ENCODE data around the gene CCNK.
A peak's percentile ranks its signal among the peaks of the same experiment; 100 is the strongest.

The CCNK gene

DNA sequence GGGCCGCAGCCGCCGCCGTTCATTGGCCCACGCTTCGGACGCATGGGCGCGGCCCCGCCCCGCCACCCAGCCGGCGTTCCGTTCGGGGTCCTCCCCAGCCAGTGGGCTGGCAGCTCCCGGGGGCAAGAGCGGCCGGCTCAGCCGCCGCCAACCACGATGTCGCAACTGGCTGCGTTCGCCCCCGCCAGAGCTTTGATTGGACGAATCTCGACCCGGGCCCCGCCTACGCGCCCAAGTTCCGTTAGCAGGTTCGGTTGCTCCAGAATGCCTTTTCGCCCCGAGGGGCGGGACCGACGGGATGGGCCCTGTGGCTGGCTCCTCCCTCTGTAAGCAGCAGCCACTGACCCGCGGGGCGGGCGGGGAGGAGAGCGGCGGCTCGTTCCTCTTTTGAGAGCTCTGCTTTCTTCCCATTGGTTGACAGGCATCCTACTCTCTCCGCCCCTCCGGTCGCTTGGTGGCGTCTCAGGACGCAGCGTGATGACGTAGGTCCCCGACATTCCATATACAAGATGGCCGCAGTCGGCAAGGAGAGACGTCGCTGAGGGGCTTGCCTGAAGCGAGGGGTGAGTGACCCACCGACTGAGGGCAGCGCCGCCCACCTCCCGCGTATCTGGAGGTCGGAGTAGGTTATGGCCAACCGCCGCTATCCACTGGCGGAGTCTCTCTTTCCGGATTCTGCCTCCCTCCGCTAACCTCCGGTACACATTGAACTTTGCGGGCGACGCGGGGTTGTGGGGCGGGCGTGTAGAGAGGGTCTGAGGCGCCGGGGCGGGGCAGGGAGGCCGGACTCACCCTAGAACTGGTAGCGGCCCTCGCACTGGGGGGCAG is at the start of gene CCNK:
TSS of gene CCNK (plus strand) at position 493 of the 828 bp plus-strand sequence. CDS start 11,269 bp downstream, outside the sequence.
- DNase-seq: peak; percentile 98 to 99

DNA sequence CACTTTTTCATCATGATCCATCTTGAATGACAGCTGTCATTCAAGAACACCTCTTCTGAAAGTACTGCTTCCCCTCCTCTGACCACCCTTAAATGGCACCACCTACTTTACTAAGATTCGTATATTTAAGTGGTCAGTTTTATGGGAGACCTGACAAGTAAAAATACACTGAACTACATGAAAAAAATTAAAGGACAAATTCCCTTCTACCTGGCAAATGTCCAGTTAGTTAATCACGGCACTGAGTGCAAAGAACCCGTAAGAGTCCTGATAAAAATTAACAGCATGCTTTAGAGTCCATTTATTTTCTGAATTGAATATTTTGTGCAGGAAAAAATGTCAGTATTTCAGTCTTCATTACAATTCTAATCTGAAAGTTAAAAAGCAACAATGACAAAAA is 49.2 kb upstream of the CCNK start:
- no peak for DNase-seq

DNA sequence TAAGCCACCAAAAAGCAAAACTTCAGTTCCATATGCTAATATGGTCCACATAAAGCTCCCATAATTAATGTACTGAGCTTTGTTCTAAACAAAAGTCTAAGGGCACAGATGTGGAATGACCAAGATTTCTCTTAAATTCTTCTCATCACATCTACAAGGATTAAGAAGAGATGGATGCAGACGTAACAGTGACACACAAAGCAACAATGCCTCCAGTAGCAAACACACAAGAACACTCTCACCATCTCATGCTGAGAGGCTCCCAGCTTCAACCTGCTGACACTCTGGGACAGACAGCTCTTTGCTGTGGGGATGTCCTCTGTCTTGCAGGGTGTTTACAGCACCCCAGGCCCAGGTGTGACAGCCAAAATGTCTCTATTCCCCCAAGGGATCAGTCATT is 48.7 kb upstream of the CCNK start:
- no peak for DNase-seq

DNA sequence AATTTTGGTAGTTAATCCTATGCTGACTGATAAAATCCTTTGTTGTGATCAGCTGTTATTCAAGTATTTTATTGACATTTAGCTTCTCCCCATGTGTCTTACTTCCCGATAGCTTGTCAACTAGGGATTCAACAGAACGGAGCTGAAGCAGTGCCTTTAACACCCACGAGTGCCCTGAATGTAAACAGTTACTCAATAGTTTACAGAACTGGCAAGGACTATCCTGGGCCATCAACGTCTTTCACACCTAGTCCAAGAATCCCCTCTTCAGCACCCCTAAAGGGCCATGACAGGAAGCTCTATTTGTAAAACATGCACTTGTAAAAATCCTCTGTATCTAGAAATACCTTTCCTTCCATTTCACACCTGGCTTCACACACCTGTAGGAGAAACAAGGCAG is 45.9 kb upstream of the CCNK start:
- DNase-seq: no peak

DNA sequence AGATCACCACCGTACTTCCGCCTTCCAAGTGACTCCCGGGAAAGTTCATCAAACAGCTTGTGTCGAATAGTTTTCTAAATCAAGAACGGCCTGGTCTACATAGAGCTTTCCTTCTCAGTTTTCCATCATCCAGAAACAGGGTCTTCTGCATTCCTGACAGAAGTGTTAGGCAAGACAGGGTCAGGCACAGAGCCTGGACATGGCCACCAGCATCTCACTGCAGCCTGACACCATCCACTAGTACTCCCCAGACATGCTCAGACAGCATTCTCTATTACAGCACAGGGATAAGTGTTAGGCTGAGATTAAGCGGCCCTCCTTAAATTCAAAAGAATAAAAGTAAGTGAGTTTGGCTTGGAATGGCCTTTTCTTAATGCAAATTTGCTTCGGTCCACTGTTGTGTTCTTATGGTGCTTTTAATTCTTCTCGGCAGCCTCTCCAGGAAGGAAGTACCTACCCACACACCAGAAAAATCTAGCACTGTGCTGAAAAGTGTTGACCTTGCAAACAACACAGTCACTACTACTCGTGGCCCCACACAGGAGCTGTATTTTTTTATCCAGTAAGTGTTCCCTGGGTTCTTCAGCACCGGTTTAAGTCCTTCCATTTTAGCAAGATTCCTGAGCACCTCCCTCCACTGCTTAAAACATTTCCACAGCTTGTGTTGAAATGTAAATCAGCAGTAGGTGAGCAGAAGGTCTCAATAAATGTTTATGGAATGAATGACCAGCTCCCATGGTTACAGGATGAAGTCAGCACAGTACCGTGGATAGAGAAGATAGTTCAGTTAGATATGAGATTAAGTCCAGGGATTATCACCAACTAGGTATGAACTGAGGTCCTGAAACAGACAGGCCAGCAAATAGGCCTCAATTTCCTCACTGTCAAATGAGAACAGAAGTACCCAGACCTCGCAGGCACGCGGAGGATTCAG is 44.7 kb upstream of the CCNK start:
- DNase-seq: no peak

DNA sequence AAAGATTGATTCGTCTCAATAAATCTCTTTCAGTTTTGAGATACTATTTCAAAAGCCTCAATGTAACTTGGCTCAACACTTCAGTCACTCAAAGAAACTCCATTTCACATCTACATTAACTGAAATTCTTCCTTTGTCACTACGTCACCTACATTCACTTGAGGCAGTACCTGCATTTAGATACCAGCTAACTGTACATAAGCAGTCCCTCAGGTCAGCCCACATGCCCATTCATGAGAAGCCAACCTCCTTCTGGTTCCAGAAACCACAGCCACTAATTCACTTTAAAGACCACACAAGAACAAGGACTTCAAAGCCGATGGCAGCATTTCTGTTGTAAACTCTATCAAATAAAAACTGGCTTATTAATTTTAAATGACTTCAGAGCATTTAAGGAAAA is 43.5 kb upstream of the CCNK start:
- DNase-seq: no peak

DNA sequence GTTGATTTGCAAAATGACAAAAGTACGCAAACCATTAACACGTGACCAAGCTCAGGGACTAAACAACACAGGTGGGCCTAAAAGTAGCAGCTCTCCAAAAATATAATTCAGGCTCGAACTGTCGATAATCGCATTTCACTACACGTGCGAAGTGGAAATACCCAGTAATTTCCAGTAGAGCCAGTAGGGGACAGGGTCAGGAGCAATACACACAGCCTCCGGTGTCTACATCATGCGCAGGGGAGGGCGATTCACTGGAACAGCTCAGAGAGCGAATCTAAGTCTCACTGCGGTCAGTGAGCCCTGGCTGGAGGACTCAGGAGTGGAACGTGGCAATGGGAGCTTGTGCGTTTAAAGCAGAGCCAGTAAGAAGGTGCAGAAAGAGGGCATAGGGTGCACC is 40.9 kb upstream of the CCNK start:
- no peak for DNase-seq

DNA sequence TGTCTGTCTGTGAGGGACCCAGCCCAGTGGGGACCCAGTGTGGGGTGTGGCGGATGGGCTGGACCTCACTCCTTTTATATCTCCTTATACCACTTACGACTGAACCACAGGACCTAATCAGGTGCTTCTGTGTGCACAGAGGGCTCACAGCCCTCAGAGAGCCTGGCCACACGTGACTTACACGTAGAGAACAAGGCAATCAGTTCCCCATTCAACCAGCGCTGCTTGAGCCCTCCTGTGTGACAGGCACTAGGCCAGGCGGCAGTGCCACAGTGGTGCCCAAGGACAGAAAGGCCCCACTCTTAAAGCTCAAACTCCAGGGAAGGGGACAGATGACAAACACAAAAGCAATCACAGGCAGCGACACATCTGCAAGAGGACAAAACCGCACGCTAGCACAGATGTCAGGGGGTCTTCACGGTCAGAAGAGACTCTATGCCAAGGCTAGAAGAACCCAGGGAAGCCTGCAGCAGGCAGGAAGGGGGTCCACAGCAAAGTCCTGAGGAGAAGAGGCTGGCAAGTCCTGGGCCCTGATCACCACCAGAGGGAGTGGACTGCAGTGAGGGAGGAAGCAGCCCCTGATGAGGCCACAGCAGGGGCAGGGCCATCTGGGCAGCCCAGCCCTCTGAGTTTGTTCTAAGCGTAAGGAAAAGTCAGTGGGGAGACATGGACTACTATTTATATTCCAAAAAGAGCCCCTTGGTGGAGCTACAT is 39.9 kb upstream of the CCNK start:
- DNase-seq: no peak

DNA sequence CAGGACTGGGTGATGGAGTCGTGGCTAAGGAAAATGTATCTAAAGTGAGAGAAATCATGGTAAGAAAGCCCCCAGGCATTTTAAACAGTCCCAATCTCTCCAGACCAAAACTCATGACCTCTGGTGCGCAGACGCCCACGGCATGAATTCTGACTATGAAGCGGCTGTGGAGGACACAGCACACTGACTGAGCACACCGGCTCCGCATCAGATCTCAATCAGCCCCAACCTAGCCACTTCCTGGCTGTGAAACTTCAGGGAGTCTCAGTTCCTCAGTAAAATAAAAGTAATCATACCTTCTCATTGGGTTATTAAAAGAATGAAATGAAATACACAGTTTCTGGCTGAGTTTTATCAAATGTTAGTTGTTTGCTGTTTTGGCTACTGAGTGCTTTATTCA is 39.3 kb upstream of the CCNK start:
- DNase-seq: no peak

DNA sequence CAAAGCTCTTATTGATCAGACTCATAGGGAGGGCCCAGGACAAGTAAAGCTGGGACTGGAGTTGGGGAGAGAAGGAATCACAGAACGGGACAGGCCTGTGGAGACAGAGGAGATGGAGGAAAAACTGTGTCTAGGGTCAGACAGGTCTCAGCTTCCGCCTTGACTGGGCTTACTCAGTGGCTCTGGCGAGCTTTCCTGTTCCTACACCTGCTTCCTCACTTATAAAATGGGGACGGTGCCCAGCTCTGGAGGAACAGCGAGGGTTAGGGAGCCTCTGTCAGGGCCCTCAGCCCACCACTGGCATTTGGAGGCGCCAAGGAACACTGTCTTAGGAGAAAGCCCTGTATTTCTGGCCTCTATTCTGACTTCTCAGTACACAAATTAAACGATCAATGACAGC is 35.3 kb upstream of the CCNK start:
- no peak for DNase-seq

DNA sequence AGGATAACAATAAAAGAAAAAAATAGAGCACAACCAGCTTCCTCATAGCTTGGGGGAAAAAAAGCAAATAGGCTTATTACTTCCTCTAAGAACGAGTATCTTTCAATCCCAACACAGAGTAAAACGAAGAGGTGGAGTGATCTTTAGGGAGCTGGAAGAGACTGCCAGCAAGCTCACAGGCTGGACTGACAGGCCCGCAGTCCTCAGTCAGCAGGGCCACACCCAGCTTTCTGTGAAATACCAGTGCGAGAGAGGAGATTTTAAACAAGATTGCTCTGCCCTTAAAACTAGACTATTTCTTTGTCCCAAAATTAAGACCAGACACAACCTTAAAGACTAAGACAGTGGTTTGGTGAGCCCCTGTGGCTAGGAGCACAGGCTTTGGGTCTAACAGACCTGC is 33.5 kb upstream of the CCNK start:
- no peak for DNase-seq

DNA sequence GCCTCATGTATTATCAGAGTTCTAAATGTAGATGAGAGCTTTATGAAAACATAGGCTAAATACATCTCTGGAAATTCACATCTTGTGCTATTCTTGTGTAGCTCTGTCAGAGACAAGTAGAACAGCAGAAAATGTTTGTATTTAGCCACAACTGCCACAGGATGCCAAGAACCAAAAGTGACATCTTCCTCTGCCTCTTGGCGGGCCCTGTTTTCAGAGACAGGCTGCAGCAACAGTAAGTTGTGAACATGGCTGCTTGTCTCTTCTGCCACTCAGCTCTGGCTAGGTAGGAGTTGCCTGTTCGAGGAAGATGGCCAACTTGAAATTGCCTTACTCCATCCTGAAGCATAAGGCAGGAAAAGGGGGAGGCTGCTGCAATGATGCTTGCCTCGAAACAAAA is 30.9 kb upstream of the CCNK start:
- DNase-seq: no peak

DNA sequence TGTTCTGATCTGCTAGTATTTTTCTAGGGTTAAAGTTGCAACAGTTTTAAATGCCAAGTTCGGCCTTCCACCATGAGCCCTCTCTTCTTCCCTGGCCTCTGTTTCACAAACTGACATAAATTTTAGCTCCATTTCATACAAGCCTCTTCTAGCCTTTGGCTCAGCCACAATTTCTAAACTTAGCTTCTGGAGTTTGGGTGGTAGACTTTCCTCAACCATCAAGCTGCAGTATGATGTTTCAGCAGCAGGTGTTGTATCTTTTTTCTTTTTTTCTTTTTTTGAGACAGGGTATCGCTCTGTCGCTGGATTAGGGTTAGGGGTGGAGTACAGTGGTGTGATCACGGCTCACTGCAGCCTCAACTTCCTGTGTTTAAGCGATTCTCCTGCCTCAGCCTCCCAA is 30.0 kb upstream of the CCNK start:
- no peak for DNase-seq

DNA sequence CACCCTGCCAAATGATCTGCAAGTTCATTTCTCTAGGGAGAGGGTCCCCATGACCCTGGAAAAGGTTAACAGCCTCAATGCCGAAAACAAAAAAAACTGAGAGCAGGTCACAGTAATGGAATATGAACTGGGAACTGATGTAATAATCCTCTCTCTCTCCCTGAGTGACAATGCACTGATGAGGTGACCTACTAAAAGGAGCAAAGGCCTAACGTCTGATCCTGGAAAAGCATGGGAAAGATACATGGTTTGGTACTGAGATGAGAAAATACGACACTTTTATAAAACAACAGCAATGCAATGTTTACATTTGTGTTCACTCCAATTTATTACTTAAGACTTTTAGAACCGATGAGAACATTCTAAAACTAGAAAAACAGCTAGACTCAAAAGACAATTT is 28.2 kb upstream of the CCNK start:
- no peak for DNase-seq

DNA sequence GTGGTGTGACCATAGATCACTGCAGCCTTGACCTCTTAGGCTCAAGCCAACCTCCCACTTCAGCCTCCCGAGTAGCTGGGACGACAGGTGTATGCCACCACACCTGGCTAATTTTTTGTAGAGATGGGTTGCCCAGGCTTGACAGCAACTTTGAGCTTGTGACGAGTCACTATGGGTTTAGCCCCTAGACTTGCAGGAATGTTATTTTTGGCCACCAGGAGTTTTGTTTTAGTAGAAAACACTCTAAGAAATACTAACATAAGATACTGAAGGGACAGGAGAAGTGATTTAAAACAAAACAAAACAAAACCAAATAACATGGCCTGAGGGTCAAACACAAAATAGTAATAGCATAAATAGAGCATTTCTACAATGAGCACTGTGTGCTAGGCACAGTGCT is 27.0 kb upstream of the CCNK start:
- no peak for DNase-seq

DNA sequence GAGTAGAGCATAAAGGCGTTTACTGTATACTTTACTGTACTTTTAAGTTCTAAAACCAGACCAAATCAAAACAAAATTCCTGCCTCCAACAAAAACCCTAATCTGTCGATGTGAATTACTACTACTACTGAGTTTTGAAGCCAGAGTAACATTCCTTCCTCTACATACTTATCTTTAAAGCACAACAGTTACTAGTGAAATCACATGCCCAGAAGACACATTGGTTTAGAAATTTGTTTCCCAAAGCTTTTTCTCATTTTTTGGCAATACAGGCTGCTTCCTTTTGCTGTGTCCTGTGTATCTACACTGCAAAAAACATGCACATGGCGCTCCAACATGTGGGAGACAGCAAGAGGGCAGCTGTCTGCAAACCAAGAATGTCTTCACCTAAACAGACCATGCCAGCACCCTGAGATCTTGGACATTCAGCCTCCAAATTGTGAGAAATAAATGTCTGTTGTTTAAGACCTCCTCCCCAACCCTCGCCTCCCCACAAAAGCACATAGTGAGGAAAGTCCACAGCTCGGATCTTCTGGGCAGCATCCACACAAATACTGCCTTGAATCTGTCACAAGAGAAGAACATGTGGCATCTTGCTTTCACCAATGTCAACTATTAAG is 21.6 kb upstream of the CCNK start:
- no peak for DNase-seq

DNA sequence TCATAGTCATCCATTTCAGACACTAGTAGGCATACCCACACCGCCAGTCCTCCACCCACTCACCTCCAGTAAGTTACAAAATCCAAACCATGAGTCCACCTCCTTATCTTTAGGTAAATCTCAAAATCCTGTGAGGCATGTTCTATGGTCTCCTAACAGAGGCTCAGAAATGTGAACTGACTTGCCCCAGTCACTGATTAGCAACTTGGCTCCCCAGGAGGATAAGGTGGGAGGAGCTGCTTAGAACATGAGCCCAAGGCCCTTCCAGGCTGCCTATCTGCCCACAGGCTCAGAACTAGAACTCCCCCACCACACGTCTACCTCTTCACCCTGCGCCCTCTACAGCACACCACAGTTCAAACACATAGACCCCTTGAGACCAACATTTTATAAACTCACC is 20.4 kb upstream of the CCNK start:
- DNase-seq: no peak

DNA sequence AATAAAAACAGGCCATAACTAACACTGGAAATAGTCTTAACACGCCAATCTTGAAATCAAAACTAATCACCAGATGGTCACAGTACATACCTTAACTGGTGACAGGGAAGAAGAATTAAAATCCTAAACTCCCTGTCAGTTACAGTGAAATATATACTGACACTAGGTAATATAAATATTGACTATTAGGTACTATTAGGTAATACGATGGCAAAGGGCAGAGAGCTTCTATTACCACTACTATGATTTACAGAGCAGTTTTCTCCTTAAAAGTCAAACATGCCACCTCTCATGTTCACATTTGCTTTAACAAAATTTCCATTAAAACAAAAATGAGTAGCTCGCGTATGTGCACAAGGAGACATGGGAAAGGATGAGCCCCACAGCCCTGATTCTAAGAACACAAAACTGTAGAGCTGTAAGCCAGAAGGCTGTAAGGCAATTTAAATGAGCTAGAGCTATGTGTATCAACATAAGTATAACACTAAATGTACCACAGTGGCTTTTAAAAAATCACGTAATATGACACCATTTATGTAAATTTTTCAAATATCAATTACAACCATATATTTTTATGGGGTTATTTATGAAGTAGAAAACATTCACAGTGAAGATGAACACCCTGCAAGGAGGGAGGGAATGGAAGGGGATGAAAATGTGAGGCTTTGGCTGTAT is 19.7 kb upstream of the CCNK start:
- DNase-seq: no peak

DNA sequence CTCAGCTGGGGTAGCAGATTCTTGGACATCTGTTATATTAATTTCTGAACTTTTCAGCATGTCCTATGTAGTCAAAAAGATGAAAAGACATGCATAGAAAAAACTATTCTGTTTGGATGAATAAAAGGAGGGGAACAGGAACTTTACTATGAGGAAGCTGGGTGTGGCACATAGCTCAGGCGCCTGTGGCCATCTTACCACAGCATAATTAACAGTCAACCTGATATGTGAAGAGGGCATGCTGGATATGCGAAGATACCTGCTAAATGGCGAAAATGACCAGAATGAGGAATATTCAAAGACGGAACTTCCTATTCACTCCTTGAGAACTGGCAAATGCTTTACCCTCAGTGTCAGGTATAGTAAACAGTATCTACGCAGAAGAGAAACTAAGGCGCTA is 19.0 kb upstream of the CCNK start:
- no peak for DNase-seq

DNA sequence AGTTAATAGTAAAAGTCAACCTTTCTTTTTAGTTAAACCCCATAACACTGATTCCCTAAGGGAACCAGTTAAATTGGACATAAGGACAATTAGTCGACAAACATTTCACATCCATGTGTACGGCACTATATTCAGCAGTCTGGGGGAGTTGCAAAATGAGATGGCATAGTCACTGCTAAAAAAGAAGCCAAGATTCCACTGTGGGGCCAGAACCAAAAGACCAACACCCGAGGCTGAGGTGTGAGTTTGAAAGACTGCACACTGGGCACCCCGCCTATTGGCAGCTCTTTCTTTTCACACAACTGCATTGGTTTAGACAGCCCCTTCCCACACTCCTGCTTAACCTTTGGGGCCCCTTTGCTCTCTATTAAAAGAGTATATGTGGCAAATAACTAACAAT is 17.2 kb upstream of the CCNK start:
- DNase-seq: no peak

DNA sequence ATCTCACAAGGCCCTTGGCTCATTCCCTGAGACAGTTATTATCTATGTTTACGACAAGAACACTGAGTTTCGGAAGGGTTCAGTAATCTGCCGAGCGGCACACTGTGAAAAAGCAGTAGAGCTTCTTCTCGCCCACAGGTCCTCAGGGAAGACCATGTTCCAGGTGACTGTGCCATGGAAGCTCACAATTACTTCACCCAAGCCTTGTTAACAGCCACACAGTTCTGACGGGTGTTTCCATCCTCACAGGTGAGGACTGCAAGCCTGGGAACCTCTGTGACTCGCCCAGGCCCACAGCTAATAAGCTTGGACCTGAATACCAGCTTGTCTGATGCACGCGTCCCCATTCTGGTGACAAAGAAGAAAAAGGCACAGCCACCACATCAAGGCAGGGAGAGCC is 15.9 kb upstream of the CCNK start:
- DNase-seq: no peak

DNA sequence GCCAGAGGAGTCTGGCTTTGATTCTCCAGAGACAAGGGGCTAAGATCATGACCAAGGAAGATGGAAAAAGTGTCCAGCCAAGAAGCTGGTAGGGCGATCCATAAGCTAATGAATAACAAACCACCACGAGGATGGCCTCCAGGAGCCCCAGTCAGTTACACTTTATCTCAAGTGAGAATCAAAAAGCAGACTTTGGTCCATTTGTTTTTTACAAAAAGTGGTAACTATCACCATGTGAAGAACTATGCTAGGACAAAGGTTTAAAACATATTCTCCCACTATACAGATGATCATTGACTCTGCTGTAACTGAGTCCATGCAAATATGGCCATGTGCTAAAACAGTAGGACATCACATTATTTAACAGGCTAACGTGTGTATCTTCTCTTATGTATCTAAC is 14.5 kb upstream of the CCNK start:
- DNase-seq: no peak

All from NCI-H1930 (cell line).